Astrocyte (in vitro differentiated cells and primary cell): ENCODE results near the gene TRAT1. TPM values are rescaled to one million over a fixed set of nuclear protein-coding genes. Genes with fewer than 3 reads are reported as not detected.
"Not testable (repeated sequence)": the region's sequence is repeated elsewhere in the genome, so short reads cannot be mapped to it uniquely, and the experiment has no call there.

Experiments used
- DNase-seq: peaks from one replicate; pipeline ENCODE4 v3.0.0-alpha.2; 2010; ENCODE audit warnings: low read depth
- FAIRE-seq: peaks from 2 replicates; lab custom pipeline; 2011; peaks lifted over from hg19 to GRCh38; lab: Jason Lieb, UNC
- H2AFZ ChIP-seq: 2 replicates; pipeline ENCODE4 v1.6.0; 2012; ENCODE audit warnings: low read depth, low read length, inconsistent platforms
- H3K27ac ChIP-seq: 2 replicates; pipeline ENCODE4 v1.5.1; 2011; ENCODE audit warnings: low read depth, low read length, inconsistent platforms
- H3K27me3 ChIP-seq: 2 replicates; pipeline ENCODE4 v1.6.0; 2011; ENCODE audit warnings: low read length, inconsistent platforms; ENCODE audit not compliant: insufficient read depth
- H3K36me3 ChIP-seq: 2 replicates; pipeline ENCODE4 v1.5.1; 2011; ENCODE audit warnings: low read length, inconsistent platforms; ENCODE audit not compliant: insufficient read depth
- H3K4me1 ChIP-seq: 2 replicates; pipeline ENCODE4 v1.5.1; 2011; ENCODE audit warnings: low read length, inconsistent platforms; ENCODE audit not compliant: insufficient read depth
- H3K4me2 ChIP-seq: 2 replicates; pipeline ENCODE4 v1.6.0; 2012; ENCODE audit warnings: low read length, inconsistent platforms
- H3K4me3 ChIP-seq: 2 replicates; pipeline ENCODE4 v1.5.1; 2011; ENCODE audit warnings: low read depth, mild to moderate bottlenecking, low read length, inconsistent platforms; ENCODE audit not compliant: insufficient read depth
- H3K79me2 ChIP-seq: 2 replicates; pipeline ENCODE4 v1.6.0; 2012; ENCODE audit warnings: mild to moderate bottlenecking, low read length, inconsistent platforms; ENCODE audit not compliant: insufficient read depth
- H3K9ac ChIP-seq: 2 replicates; pipeline ENCODE4 v1.6.0; 2012; ENCODE audit warnings: mild to moderate bottlenecking, low read length, inconsistent platforms
- H3K9me3 ChIP-seq: 2 replicates; pipeline ENCODE4 v1.5.1; 2012; ENCODE audit warnings: low read depth, mild to moderate bottlenecking, low read length, inconsistent platforms; ENCODE audit not compliant: insufficient read depth
- H4K20me1 ChIP-seq: 2 replicates; pipeline ENCODE4 v1.6.0; 2012; ENCODE audit warnings: low read length, inconsistent platforms; ENCODE audit not compliant: insufficient read depth
- H3K27ac Mint-ChIP-seq: one replicate; pipeline ENCODE4 v1.8.0; 2021; ENCODE audit warnings: mild to moderate bottlenecking, mixed read lengths; ENCODE audit not compliant: unreplicated experiment
- H3K27me3 Mint-ChIP-seq: one replicate; pipeline ENCODE4 v1.8.0; 2021; ENCODE audit warnings: low read depth, mixed read lengths; ENCODE audit not compliant: unreplicated experiment
- H3K36me3 Mint-ChIP-seq: one replicate; pipeline ENCODE4 v1.8.0; 2021; ENCODE audit warnings: low read depth, mixed read lengths; ENCODE audit not compliant: unreplicated experiment
- H3K4me1 Mint-ChIP-seq: one replicate; pipeline ENCODE4 v1.8.0; 2021; ENCODE audit warnings: low read depth, mixed read lengths; ENCODE audit not compliant: unreplicated experiment
- H3K4me3 Mint-ChIP-seq: one replicate; pipeline ENCODE4 v1.8.0; 2021; ENCODE audit warnings: mild to moderate bottlenecking, moderate library complexity, mixed read lengths; ENCODE audit not compliant: unreplicated experiment
- H3K9me3 Mint-ChIP-seq: one replicate; pipeline ENCODE4 v1.8.0; 2021; ENCODE audit warnings: mild to moderate bottlenecking, mixed read lengths; ENCODE audit not compliant: unreplicated experiment
- CTCF ChIP-seq: IDR thresholded peaks from 2 replicates; pipeline ENCODE4 v1.5.1; 2011; ENCODE audit warnings: low read depth, mild to moderate bottlenecking, inconsistent platforms, low read length, moderate library complexity; ENCODE audit not compliant: insufficient read depth
- EZH2 ChIP-seq: IDR thresholded peaks from 2 replicates; pipeline ENCODE4 v1.6.1; 2012; ENCODE audit warnings: mild to moderate bottlenecking, low read length, inconsistent platforms; ENCODE audit not compliant: insufficient read depth
- total RNA-seq: library from RNA; stranded (reverse); gene quantifications from 2 replicates; pipeline ENCODE4 v1.2.1, GENCODE V29; 2021

The TRAT1 gene
- total RNA-seq, 1 donor from 2014 or later: not detected

- H3K27me3 Mint-ChIP-seq: no peaks in the 10 kb centered on the region
- H2AFZ ChIP-seq: no peak overlapping the region
- no peak overlapping the region for H3K4me2 ChIP-seq
- no peak overlapping the region for H3K27ac Mint-ChIP-seq
- H3K4me1 ChIP-seq: no peaks in the 10 kb centered on the region
- H3K9me3 ChIP-seq: no peaks in the 10 kb centered on the region
- FAIRE-seq (no peak), DNase-seq (no peak)
- H3K4me3 Mint-ChIP-seq: no peak overlapping the region
- H3K9ac ChIP-seq: no peak overlapping the region
- no peaks in the 10 kb centered on the region for H3K27me3 ChIP-seq
- H3K9me3 Mint-ChIP-seq: no peaks in the 10 kb centered on the region
- no peaks in the 10 kb centered on the region for H4K20me1 ChIP-seq
- no peak overlapping the region for H3K4me3 ChIP-seq
- no peaks in the 10 kb centered on the region for H3K36me3 Mint-ChIP-seq
- no peak overlapping the region for H3K27ac ChIP-seq
- no peaks in the 10 kb centered on the region for H3K36me3 ChIP-seq
- TF ChIP-seq CTCF (no peak), EZH2 (no peak)
- no peaks in the 10 kb centered on the region for H3K4me1 Mint-ChIP-seq
- H3K79me2 ChIP-seq: no peaks in the 10 kb centered on the region
Measured at GRCh38 chr3:108820586-108820985, 2.0 kb upstream of the TRAT1 start.

- no peaks in the 10 kb centered on the region for H3K36me3 Mint-ChIP-seq
- Histone ChIP-seq H3K9me3 (no peaks in the 10 kb centered on the region), H3K4me3 (no peak overlapping the region), H3K4me2 (no peak overlapping the region), H3K27ac (no peak overlapping the region), H3K27me3 (no peaks in the 10 kb centered on the region), H4K20me1 (no peaks in the 10 kb centered on the region), H3K9ac (no peak overlapping the region), H3K4me1 (no peaks in the 10 kb centered on the region), H3K79me2 (no peaks in the 10 kb centered on the region), H2AFZ (no peak overlapping the region), H3K36me3 (no peaks in the 10 kb centered on the region)
- no peak for DNase-seq
- H3K4me3 Mint-ChIP-seq: no peak overlapping the region
- no peak for FAIRE-seq
- H3K27me3 Mint-ChIP-seq: no peaks in the 10 kb centered on the region
- no peak overlapping the region for H3K27ac Mint-ChIP-seq
- TF ChIP-seq CTCF (no peak), EZH2 (no peak)
- H3K9me3 Mint-ChIP-seq: no peaks in the 10 kb centered on the region
- no peaks in the 10 kb centered on the region for H3K4me1 Mint-ChIP-seq
Measured at GRCh38 chr3:108823227-108823626, 641 bp downstream of the TRAT1 start.

- not testable (repeated sequence) for H3K36me3 Mint-ChIP-seq, H3K27ac ChIP-seq, H3K4me3 Mint-ChIP-seq, H3K9me3 ChIP-seq, H2AFZ ChIP-seq, FAIRE-seq, H3K9me3 Mint-ChIP-seq, H3K36me3 ChIP-seq, H3K4me1 ChIP-seq, H3K4me1 Mint-ChIP-seq, H3K27ac Mint-ChIP-seq, H3K9ac ChIP-seq, H3K27me3 Mint-ChIP-seq, H4K20me1 ChIP-seq, H3K4me2 ChIP-seq, H3K27me3 ChIP-seq, H3K4me3 ChIP-seq, H3K79me2 ChIP-seq, DNase-seq
Measured at GRCh38 chr3:108823803-108824202, 1.2 kb downstream of the TRAT1 start.
